Body of pancreas (tissue), 4 donors: Measurements from ENCODE around the gene GNB1L.

Source experiments
- POLR2A ChIP-seq, 3 donors: fragments of 450-650 bp; IDR thresholded peaks; one replicate each; pipeline ENCODE4 v1.6.1; 2016; ENCODE audit warnings: antibody characterized with exemption in 3 of 3, mild to moderate bottlenecking in 2 of 3
- TF ChIP-seq, protein P1 (sequence below), 7 experiments: fragments of 450-650 bp in 4 of 7; fragments of 200-600 bp in 3 of 7; sonication (generic) in 3 of 7; IDR thresholded peaks; one replicate each; pipeline ENCODE4 v1.5.1; 2016 to 2019; ENCODE audit warnings: antibody characterized with exemption in 7 of 7

DNA sequence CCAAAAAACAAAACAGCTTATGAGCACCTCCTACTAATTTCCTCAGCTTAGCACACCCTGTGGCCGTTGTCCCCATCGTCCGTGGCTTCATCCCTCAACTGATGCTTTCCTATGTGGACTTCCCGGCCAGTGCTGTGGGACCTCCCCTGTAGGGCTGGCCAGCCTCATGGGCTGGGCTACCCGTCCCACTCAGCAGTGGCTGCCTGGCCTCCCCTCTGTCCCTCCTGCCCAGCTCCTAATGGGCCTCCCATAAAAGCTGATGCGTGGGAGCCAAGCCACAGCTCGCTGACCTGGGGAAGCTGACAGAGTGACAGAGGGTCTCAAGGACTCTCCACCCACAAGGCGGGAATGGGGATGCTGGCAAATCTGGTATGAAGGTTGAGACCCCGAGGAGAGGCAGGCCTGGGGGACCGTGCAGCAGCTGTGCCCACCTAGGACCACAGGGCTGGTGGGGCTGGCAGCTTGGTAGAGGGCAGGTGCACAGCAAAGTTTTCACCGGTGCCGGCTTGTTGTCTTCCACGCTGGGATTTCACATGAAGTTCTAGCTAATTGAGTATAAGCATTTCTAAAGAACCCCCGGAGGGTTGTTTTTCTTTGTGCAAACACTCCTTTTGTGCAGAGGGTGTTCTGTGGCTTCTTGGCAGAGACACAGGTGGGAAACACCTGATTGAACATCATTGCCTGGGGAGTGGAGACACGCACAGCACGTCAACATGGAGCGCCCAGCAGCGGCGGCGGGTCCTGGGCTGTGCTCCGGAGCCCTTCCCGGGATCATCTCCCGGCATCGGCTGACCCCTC is 70.9 kb downstream of the GNB1L start:
- TF ChIP-seq, protein P1, sequence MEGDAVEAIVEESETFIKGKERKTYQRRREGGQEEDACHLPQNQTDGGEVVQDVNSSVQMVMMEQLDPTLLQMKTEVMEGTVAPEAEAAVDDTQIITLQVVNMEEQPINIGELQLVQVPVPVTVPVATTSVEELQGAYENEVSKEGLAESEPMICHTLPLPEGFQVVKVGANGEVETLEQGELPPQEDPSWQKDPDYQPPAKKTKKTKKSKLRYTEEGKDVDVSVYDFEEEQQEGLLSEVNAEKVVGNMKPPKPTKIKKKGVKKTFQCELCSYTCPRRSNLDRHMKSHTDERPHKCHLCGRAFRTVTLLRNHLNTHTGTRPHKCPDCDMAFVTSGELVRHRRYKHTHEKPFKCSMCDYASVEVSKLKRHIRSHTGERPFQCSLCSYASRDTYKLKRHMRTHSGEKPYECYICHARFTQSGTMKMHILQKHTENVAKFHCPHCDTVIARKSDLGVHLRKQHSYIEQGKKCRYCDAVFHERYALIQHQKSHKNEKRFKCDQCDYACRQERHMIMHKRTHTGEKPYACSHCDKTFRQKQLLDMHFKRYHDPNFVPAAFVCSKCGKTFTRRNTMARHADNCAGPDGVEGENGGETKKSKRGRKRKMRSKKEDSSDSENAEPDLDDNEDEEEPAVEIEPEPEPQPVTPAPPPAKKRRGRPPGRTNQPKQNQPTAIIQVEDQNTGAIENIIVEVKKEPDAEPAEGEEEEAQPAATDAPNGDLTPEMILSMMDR (IDR thresholded peaks at IDR 0.05), result no peak
- no peak for TF ChIP-seq POLR2A (IDR thresholded peaks at IDR 0.05)
